CD4-positive, CD25-positive, alpha-beta regulatory T cell (primary cell): ENCODE data around the gene COMMD3. TPM values are rescaled to one million over a fixed set of nuclear protein-coding genes. Genes with fewer than 3 reads are reported as not detected.

ENCODE experiments used
- ATAC-seq, 2 donors: fragments of 150-1000 bp; cut with Tn5 transposase; one replicate each; pipeline ENCODE4 v1.10.0; 2021; ENCODE audit warnings: low read depth in 2 of 2, moderate number of reproducible peaks in 2 of 2, moderate library complexity in 1 of 2
- DNase-seq, 3 donors: peaks; one replicate each; pipeline versions ENCODE4 v3.0.0 to v3.0.0-alpha.2; 2012 to 2022; ENCODE audit warnings: mixed read lengths in 1 of 3
- H3K27ac ChIP-seq: one replicate; pipeline ENCODE4 v1.7.0; 2013; ENCODE audit warnings: mild to moderate bottlenecking, low read length; ENCODE audit not compliant: insufficient read depth, poor library complexity, severe bottlenecking
- H3K27me3 ChIP-seq: one replicate; pipeline ENCODE4 v1.7.0; 2013; ENCODE audit warnings: low read length; ENCODE audit not compliant: control insufficient read depth, insufficient read depth
- H3K36me3 ChIP-seq: one replicate; pipeline ENCODE4 v1.7.0; 2013; ENCODE audit warnings: mild to moderate bottlenecking, low read length, moderate library complexity; ENCODE audit not compliant: control insufficient read depth, insufficient read depth
- H3K4me1 ChIP-seq: 2 replicates; pipeline ENCODE4 v1.7.0; 2013; ENCODE audit warnings: mild to moderate bottlenecking, low read length; ENCODE audit not compliant: insufficient read depth, control insufficient read depth, poor library complexity, severe bottlenecking
- H3K4me3 ChIP-seq: one replicate; pipeline ENCODE4 v1.7.0; 2013; ENCODE audit warnings: low read depth, mild to moderate bottlenecking, low read length, moderate library complexity
- H3K9me3 ChIP-seq, 2 experiments: 1 replicate in 1 of 2; 2 replicates in 1 of 2; pipeline ENCODE4 v1.7.0; 2013; ENCODE audit warnings: low read length in 2 of 2, mild to moderate bottlenecking in 1 of 2, moderate library complexity in 1 of 2; ENCODE audit not compliant: control insufficient read depth in 2 of 2
- H3K27ac Mint-ChIP-seq, 3 donors: one replicate each; pipeline ENCODE4 v1.8.0; 2020 to 2022; ENCODE audit warnings: mild to moderate bottlenecking in 3 of 3, mixed read lengths in 3 of 3, moderate library complexity in 2 of 3
- H3K27me3 Mint-ChIP-seq: one replicate; pipeline ENCODE4 v1.8.0; 2022; ENCODE audit warnings: mild to moderate bottlenecking, mixed read lengths
- H3K36me3 Mint-ChIP-seq: one replicate; pipeline ENCODE4 v1.8.0; 2020; ENCODE audit warnings: mixed read lengths
- H3K4me1 Mint-ChIP-seq, 4 donors: one replicate each; pipeline ENCODE4 v1.8.0; 2020 to 2022; ENCODE audit warnings: mixed read lengths in 4 of 4, mild to moderate bottlenecking in 1 of 4
- H3K4me3 Mint-ChIP-seq, 4 donors: one replicate each; pipeline ENCODE4 v1.8.0; 2020 to 2022; ENCODE audit warnings: mild to moderate bottlenecking in 4 of 4, mixed read lengths in 4 of 4, moderate library complexity in 3 of 4
- H3K9me3 Mint-ChIP-seq, 7 donors: one replicate each; pipeline ENCODE4 v1.8.0; 2020 to 2022; ENCODE audit warnings: mixed read lengths in 7 of 7, mild to moderate bottlenecking in 3 of 7, moderate library complexity in 2 of 7
- polyA plus RNA-seq, 4 donors: library from polyadenylated mRNA; unstranded; fragments of 300-500 nt; fragmentation: Illumina TruSeq; gene quantifications; one replicate each; pipeline ENCODE4 v1.2.3, GENCODE V29; 2021
- total RNA-seq: library from RNA; stranded (reverse); gene quantifications from one replicate; pipeline ENCODE4 v1.2.3, GENCODE V29; 2022

Gene COMMD3
- total and polyA plus RNA-seq, 5 donors from 2014 or later, result 30.6 to 99.8 (median 87.7) TPM

- H3K4me3 ChIP-seq, result peak overlapping the region; percentile 92
- peak overlapping the region; percentile 92 to 98 (median 94) for H3K4me3 Mint-ChIP-seq
- H3K27me3 Mint-ChIP-seq, result peaks cover 13% of the 10 kb centered on the region
- peaks cover 19% of the 10 kb centered on the region for H3K4me1 ChIP-seq
- peaks cover 19 to 40% (median 30%) of the 10 kb centered on the region in 4 donors for H3K4me1 Mint-ChIP-seq
- no peaks in the 10 kb centered on the region for H3K36me3 Mint-ChIP-seq
- H3K9me3 ChIP-seq, result no peaks in the 10 kb centered on the region
- H3K27ac ChIP-seq, result no peak overlapping the region
- H3K9me3 Mint-ChIP-seq, result peaks cover 0 to 3% (median 0%) of the 10 kb centered on the region in 7 donors
- ATAC-seq (no peak), DNase-seq (peak in 1 of 3 donors; percentile 37)
- peaks cover 4% of the 10 kb centered on the region for H3K27me3 ChIP-seq
- H3K36me3 ChIP-seq, result no peaks in the 10 kb centered on the region
- peak overlapping the region; percentile 45 to 96 (median 95) for H3K27ac Mint-ChIP-seq
These were observed 1.3 kb upstream of the COMMD3 start for GRCh38 chr10:22314852-22315251.

- peaks cover 17% of the 10 kb centered on the region for H3K27me3 Mint-ChIP-seq
These were observed 518 bp upstream of the COMMD3 start for GRCh38 chr10:22315455-22316285.

GRCh38 chr10:22317076-22317370 is 835 bp downstream of the COMMD3 start:
- H3K9me3 Mint-ChIP-seq, result peaks cover 0 to 3% (median 0%) of the 10 kb centered on the region in 7 donors
- DNase-seq (no peak), ATAC-seq (no peak)
- peak overlapping the region; percentile 89 to 95 (median 92) for H3K27ac Mint-ChIP-seq
- Histone ChIP-seq H3K27me3 (peaks cover 4% of the 10 kb centered on the region), H3K27ac (peak overlapping the region; percentile 82), H3K4me1 (peaks cover 20% of the 10 kb centered on the region), H3K36me3 (no peaks in the 10 kb centered on the region), H3K9me3 (no peaks in the 10 kb centered on the region), H3K4me3 (peak overlapping the region; percentile 94)
- peak overlapping the region; percentile 88 to 97 (median 92) for H3K4me3 Mint-ChIP-seq
- H3K36me3 Mint-ChIP-seq, result peaks cover 4% of the 10 kb centered on the region
- H3K4me1 Mint-ChIP-seq, result peaks cover 25 to 44% (median 34%) of the 10 kb centered on the region in 4 donors
- peaks cover 18% of the 10 kb centered on the region for H3K27me3 Mint-ChIP-seq

More at GRCh38 chr10:22315455-22316285, 518 bp upstream of the COMMD3 start:
- Histone ChIP-seq H3K36me3 (no peaks in the 10 kb centered on the region), H3K4me3 (peak overlapping the region; percentile 92), H3K27ac (peak overlapping the region; percentile 82), H3K9me3 (no peaks in the 10 kb centered on the region), H3K4me1 (peaks cover 19% of the 10 kb centered on the region), H3K27me3 (peaks cover 4% of the 10 kb centered on the region)
- Mint-ChIP-seq H3K4me3 (peak overlapping the region; percentile 92 to 98 (median 94)), H3K4me1 (peaks cover 25 to 44% (median 34%) of the 10 kb centered on the region in 4 donors), H3K9me3 (peaks cover 0 to 3% (median 0%) of the 10 kb centered on the region in 7 donors), H3K36me3 (peaks cover 4% of the 10 kb centered on the region), H3K27ac (peak overlapping the region; percentile 95 to 99 (median 96))
- DNase-seq, result peak in 1 of 3 donors; percentile 36
- ATAC-seq, result peak in 1 of 2 donors; percentile 3

GRCh38 chr10:22317771-22318565 is 1.8 kb downstream of the COMMD3 start:
- Histone ChIP-seq H3K36me3 (no peaks in the 10 kb centered on the region), H3K27me3 (peaks cover 11% of the 10 kb centered on the region), H3K9me3 (no peaks in the 10 kb centered on the region), H3K27ac (no peak overlapping the region), H3K4me3 (peak overlapping the region; percentile 94), H3K4me1 (peaks cover 29% of the 10 kb centered on the region)
- Mint-ChIP-seq H3K36me3 (peaks cover 4% of the 10 kb centered on the region), H3K4me1 (peaks cover 30 to 52% (median 42%) of the 10 kb centered on the region in 4 donors), H3K27me3 (peaks cover 28% of the 10 kb centered on the region), H3K9me3 (peaks cover 0 to 3% (median 0%) of the 10 kb centered on the region in 7 donors), H3K27ac (no peak overlapping the region), H3K4me3 (peak overlapping the region; percentile 63 to 97 (median 90))
- DNase-seq (no peak), ATAC-seq (no peak)

GRCh38 chr10:22318772-22319171 is 2.6 kb downstream of the COMMD3 start:
- Mint-ChIP-seq H3K27ac (no peak overlapping the region), H3K4me1 (peaks cover 36 to 60% (median 50%) of the 10 kb centered on the region in 4 donors), H3K27me3 (peaks cover 33% of the 10 kb centered on the region), H3K36me3 (peaks cover 4% of the 10 kb centered on the region), H3K4me3 (peak overlapping the region in 3 of 4 donors; percentile 63 to 98 (median 97)), H3K9me3 (peaks cover 0 to 3% (median 0%) of the 10 kb centered on the region in 7 donors)
- peak overlapping the region; percentile 4 for H3K4me3 ChIP-seq
- no peak overlapping the region for H3K27ac ChIP-seq
- no peak for DNase-seq
- no peak for ATAC-seq
- peaks cover 15% of the 10 kb centered on the region for H3K27me3 ChIP-seq
- H3K9me3 ChIP-seq, result no peaks in the 10 kb centered on the region
- peaks cover 35% of the 10 kb centered on the region for H3K4me1 ChIP-seq
- no peaks in the 10 kb centered on the region for H3K36me3 ChIP-seq

- H3K27me3 Mint-ChIP-seq, result peaks cover 40% of the 10 kb centered on the region
- H3K36me3 ChIP-seq, result no peaks in the 10 kb centered on the region
- DNase-seq, result no peak
- H3K27ac ChIP-seq, result peak overlapping the region; percentile 34
- H3K36me3 Mint-ChIP-seq, result peaks cover 4% of the 10 kb centered on the region
- H3K9me3 ChIP-seq, result no peaks in the 10 kb centered on the region
- H3K27ac Mint-ChIP-seq, result peak overlapping the region; percentile 91 to 98 (median 95)
- no peak for ATAC-seq
- peaks cover 44 to 68% (median 57%) of the 10 kb centered on the region in 4 donors for H3K4me1 Mint-ChIP-seq
- peak overlapping the region; percentile 91 for H3K4me3 ChIP-seq
- H3K4me1 ChIP-seq, result peaks cover 42% of the 10 kb centered on the region
- peak overlapping the region; percentile 91 to 98 (median 95) for H3K4me3 Mint-ChIP-seq
- H3K9me3 Mint-ChIP-seq, result peaks cover 0 to 3% (median 0%) of the 10 kb centered on the region in 7 donors
- H3K27me3 ChIP-seq, result peaks cover 19% of the 10 kb centered on the region
These were observed 3.4 kb downstream of the COMMD3 start for GRCh38 chr10:22319547-22319979.

- H3K4me1 ChIP-seq, result peaks cover 47% of the 10 kb centered on the region
These were observed 3.9 kb downstream of the COMMD3 start for GRCh38 chr10:22319980-22320558.

More at GRCh38 chr10:22319980-22320558, 3.9 kb downstream of the COMMD3 start:
- H3K27me3 Mint-ChIP-seq, result peaks cover 39% of the 10 kb centered on the region
- DNase-seq (no peak), ATAC-seq (no peak)
- Histone ChIP-seq H3K27ac (peak overlapping the region; percentile 34), H3K36me3 (no peaks in the 10 kb centered on the region), H3K4me3 (peak overlapping the region; percentile 91), H3K9me3 (no peaks in the 10 kb centered on the region), H3K27me3 (peaks cover 19% of the 10 kb centered on the region)
- peak overlapping the region; percentile 91 to 98 (median 95) for H3K4me3 Mint-ChIP-seq
- H3K4me1 Mint-ChIP-seq, result peaks cover 49 to 69% (median 57%) of the 10 kb centered on the region in 4 donors
- H3K27ac Mint-ChIP-seq, result peak overlapping the region; percentile 91 to 98 (median 95)
- H3K36me3 Mint-ChIP-seq, result peaks cover 4% of the 10 kb centered on the region
- peaks cover 0 to 3% (median 0%) of the 10 kb centered on the region in 7 donors for H3K9me3 Mint-ChIP-seq
